Naive thymus-derived CD8-positive, alpha-beta T cell (primary cell): ENCODE results near the gene MLLT6. TPM values are rescaled to one million over a fixed set of nuclear protein-coding genes. Genes with fewer than 3 reads are reported as not detected.
A peak's percentile ranks its signal among the peaks of the same experiment; 100 is the strongest.

Source experiments
- ATAC-seq, 2 donors: fragments of 150-1000 bp; cut with Tn5 transposase in 1 of 2; sonication (Bioruptor Pico), chemical (Tn5 transposase) in 1 of 2; 1 replicate in 1 of 2; 2 replicates in 1 of 2; pipeline ENCODE4 v1.10.0; 2021; ENCODE audit warnings: mild to moderate bottlenecking in 2 of 2, moderate library complexity in 2 of 2
- POLR2A ChIA-PET: fragments of 350-600 bp; sonication (Branson Sonifier 250); formaldehyde crosslinking; loops from one replicate; lab custom pipeline; 2021; ENCODE audit warnings: antibody characterized with exemption; lab: Charles Lee
- DNase-seq, 10 donors: peaks; one replicate each; pipeline versions ENCODE4 v3.0.0 to v3.0.0-alpha.2; 2020 to 2022
- H3K27ac Mint-ChIP-seq, 10 donors: one replicate each; pipeline ENCODE4 v1.8.0; 2020 to 2022; ENCODE audit warnings: mild to moderate bottlenecking in 10 of 10, mixed read lengths in 10 of 10, moderate library complexity in 4 of 10, inconsistent platforms in 1 of 10
- H3K27me3 Mint-ChIP-seq, 5 donors: one replicate each; pipeline ENCODE4 v1.8.0; 2021 to 2022; ENCODE audit warnings: mixed read lengths in 5 of 5
- H3K36me3 Mint-ChIP-seq, 3 donors: one replicate each; pipeline ENCODE4 v1.8.0; 2020 to 2022; ENCODE audit warnings: mixed read lengths in 3 of 3, mild to moderate bottlenecking in 2 of 3, inconsistent platforms in 1 of 3
- H3K4me1 Mint-ChIP-seq, 4 donors: one replicate each; pipeline ENCODE4 v1.8.0; 2021 to 2022; ENCODE audit warnings: mixed read lengths in 4 of 4
- H3K4me3 Mint-ChIP-seq, 10 donors: one replicate each; pipeline ENCODE4 v1.8.0; 2020 to 2022; ENCODE audit warnings: mild to moderate bottlenecking in 10 of 10, mixed read lengths in 10 of 10, moderate library complexity in 6 of 10, inconsistent platforms in 1 of 10
- H3K9me3 Mint-ChIP-seq, 9 donors: one replicate each; pipeline ENCODE4 v1.8.0; 2020 to 2022; ENCODE audit warnings: mixed read lengths in 9 of 9, mild to moderate bottlenecking in 3 of 9, inconsistent platforms in 1 of 9, moderate library complexity in 1 of 9
- polyA plus RNA-seq, 3 donors: library from polyadenylated mRNA; unstranded; fragments of 300-500 nt; fragmentation: Illumina TruSeq; gene quantifications; one replicate each; pipeline ENCODE4 v1.2.3, GENCODE V29; 2021
- total RNA-seq, 8 experiments: library from RNA in 2 of 8; stranded (reverse) in 2 of 8; gene quantifications; one replicate each; pipeline ENCODE4 v1.2.3 and lab custom pipeline; 2021 to 2026

The MLLT6 gene
- total and polyA plus RNA-seq, 5 experiments from 2014 or later, result 5.5 to 489 (median 11.9) TPM

DNA sequence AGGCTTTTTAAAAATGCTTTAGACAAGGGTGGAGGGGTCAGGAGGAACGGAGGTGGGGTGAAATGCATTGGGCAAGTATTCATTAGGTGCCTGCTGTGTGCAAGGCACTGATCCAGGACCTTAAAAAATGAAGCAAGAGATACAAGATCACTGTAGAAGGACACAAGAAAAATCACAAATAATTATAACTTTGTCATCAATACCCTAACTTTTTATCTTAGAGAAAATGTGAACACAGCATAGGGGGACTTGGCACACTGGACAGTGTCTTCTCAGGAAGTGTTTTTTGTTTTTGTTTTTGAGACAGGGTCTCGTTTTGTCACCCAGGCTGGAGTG lies 37.3 kb upstream of the MLLT6 start:
- H3K27ac Mint-ChIP-seq, result no peak overlapping the region
- POLR2A ChIA-PET, result interaction anchor here (0.6 kb wide), 1 partner anchor 34 kb away, joined by 3 read pairs; no protein-coding TSS in a partner anchor
- DNase-seq (no peak), ATAC-seq (no peak)
- peaks cover 36 to 73% (median 56%) of the 10 kb centered on the region in 5 donors for H3K27me3 Mint-ChIP-seq
- no peak overlapping the region for H3K4me3 Mint-ChIP-seq
- H3K9me3 Mint-ChIP-seq, result no peaks in the 10 kb centered on the region
- no peaks in the 10 kb centered on the region for H3K36me3 Mint-ChIP-seq
- H3K4me1 Mint-ChIP-seq, result peaks cover 5 to 18% (median 9%) of the 10 kb centered on the region in 4 donors

- peak in 1 of 10 donors; percentile 16 for DNase-seq
- Mint-ChIP-seq H3K27ac (peak overlapping the region in 1 of 10 donors; percentile 79), H3K4me3 (no peak overlapping the region), H3K4me1 (peaks cover 7 to 24% (median 10%) of the 10 kb centered on the region in 4 donors), H3K27me3 (peaks cover 35 to 67% (median 53%) of the 10 kb centered on the region in 5 donors), H3K36me3 (no peaks in the 10 kb centered on the region), H3K9me3 (no peaks in the 10 kb centered on the region)
- POLR2A ChIA-PET, result no interaction called here
- no peak for ATAC-seq
Observed at GRCh38 chr17:38669520-38669919, 35.6 kb upstream of the MLLT6 start.

DNA sequence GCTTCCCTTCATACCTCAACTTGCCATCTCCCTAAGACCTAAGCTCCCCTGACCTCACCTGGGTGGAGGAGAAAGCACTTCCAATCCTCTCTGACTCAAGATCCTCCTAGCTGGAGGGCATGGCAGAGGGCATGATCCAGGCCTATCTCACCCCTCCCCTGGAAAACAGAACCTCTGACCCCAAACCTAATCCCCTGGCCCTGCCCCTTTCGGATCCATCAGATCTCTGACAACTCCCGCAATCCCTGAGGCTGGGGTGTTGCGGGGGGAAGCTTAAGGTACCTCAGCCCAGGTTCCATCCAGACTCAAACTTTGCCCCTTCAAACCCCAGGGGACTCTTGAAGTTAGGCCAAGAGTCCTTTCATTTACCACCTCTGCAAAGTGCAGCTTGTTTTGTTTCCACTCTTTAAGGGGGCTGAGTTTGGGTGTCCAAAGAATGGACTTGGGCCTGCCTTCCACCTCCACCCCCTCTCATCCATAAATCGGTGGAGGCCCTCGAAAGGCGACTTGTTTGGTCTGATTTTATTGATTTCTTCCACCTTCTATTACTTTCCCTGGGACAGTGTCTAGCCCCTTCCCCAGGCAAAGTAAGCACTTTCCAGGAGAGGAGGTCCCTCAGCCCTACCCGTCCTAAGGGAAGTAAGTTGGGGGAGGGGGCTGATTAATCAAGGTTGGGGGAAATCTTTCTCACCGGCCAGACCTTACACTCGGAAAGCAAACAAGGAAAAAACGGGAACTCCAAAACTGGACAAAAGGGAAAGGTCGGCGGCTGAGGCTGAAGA lies 32.9 kb upstream of the MLLT6 start:
- no peaks in the 10 kb centered on the region for H3K36me3 Mint-ChIP-seq
- ATAC-seq (no peak), DNase-seq (no peak)
- H3K9me3 Mint-ChIP-seq, result no peaks in the 10 kb centered on the region
- peaks cover 33 to 61% (median 53%) of the 10 kb centered on the region in 5 donors for H3K27me3 Mint-ChIP-seq
- H3K4me1 Mint-ChIP-seq, result peaks cover 13 to 36% (median 25%) of the 10 kb centered on the region in 4 donors
- POLR2A ChIA-PET, result no interaction called here
- peak overlapping the region in 2 of 10 donors; percentile 2 to 71 for H3K27ac Mint-ChIP-seq
- H3K4me3 Mint-ChIP-seq, result peak overlapping the region in 5 of 10 donors; percentile 12 to 57 (median 32)

DNA sequence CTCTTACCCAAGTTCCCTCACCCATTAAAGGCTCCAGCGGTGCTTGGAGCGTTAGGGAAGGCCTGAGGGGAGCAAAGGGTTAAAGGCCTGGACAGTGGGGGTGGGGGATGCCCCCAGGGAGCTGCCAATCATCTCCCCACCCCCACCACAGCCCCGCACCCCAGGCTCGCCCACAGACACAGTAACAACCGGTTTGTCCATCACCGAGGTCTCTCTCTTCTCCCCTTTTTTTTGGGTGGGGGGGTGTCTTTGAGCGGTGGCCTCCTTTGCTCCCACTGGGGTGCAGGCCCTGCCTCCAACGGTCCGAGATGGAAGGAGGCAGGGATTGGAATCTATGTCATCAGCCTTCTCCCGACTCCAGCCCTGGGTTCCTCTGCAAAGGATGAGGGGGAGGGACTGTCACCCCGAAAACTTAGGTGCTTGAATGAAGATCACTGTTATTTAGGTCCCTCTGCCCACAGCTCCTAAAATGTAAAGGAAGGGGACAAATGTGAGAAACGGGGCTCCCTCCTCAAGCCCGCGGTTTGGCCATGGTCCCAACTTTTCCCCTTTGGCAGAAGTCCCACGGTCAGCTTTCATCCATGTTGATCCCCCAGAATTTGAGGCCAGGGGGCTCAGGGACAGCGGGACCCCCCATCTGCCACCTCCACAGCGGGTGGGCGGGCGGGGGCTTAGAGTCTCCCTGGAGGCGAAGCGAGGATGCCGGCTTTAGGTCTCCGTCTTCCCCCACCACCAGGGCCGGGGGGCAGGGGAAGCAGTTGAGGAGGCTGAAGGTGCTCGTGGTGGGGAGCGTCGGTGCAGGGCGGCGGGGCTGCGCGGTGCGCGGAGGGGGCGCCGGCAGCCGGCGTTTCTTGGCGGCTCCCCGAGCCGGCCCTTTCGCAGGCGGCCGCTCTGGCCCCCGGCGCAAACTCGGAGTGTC lies 32.0 kb upstream of the MLLT6 start:
- peaks cover 10 to 31% (median 25%) of the 10 kb centered on the region in 4 donors for H3K4me1 Mint-ChIP-seq
- H3K4me3 Mint-ChIP-seq, result peak overlapping the region in 9 of 10 donors; percentile 32 to 75 (median 51)
- H3K27ac Mint-ChIP-seq, result no peak overlapping the region
- no peak for DNase-seq
- ATAC-seq, result no peak
- POLR2A ChIA-PET, result interaction anchor here (5.5 kb wide), 1 partner anchor 31 kb away, joined by 55 read pairs; the partner anchor contains the start of gene MLLT6
- H3K27me3 Mint-ChIP-seq, result peaks cover 29 to 52% (median 47%) of the 10 kb centered on the region in 5 donors
- no peaks in the 10 kb centered on the region for H3K36me3 Mint-ChIP-seq
- H3K9me3 Mint-ChIP-seq, result no peaks in the 10 kb centered on the region

GRCh38 chr17:38673707-38674013 lies 31.4 kb upstream of the MLLT6 start:
- POLR2A ChIA-PET, result interaction anchor here (5.5 kb wide), 1 partner anchor 30 kb away, joined by 55 read pairs; the partner anchor contains the start of gene MLLT6
- Mint-ChIP-seq H3K4me1 (peaks cover 10 to 31% (median 25%) of the 10 kb centered on the region in 4 donors), H3K9me3 (no peaks in the 10 kb centered on the region), H3K36me3 (no peaks in the 10 kb centered on the region), H3K4me3 (peak overlapping the region in 2 of 10 donors; percentile 34 to 65), H3K27ac (no peak overlapping the region), H3K27me3 (peaks cover 24 to 46% (median 41%) of the 10 kb centered on the region in 5 donors)
- DNase-seq (peak in 1 of 10 donors; percentile 15), ATAC-seq (peak; percentile 8 to 19)

GRCh38 chr17:38674014-38674748 lies 30.9 kb upstream of the MLLT6 start:
- peaks cover 10 to 31% (median 25%) of the 10 kb centered on the region in 4 donors for H3K4me1 Mint-ChIP-seq
- DNase-seq (peak in 5 of 10 donors; percentile 19 to 34 (median 32)), ATAC-seq (peak; percentile 27 to 34)
- peaks cover 19 to 40% (median 36%) of the 10 kb centered on the region in 5 donors for H3K27me3 Mint-ChIP-seq
- no peaks in the 10 kb centered on the region for H3K9me3 Mint-ChIP-seq
- peak overlapping the region in 6 of 10 donors; percentile 28 to 65 (median 44) for H3K4me3 Mint-ChIP-seq
- POLR2A ChIA-PET, result interaction anchor here (1.8 to 5.5 kb wide), 3 partner anchors 30 to 57 kb away, joined by 7 to 55 read pairs (median 26); partner anchors contain the start of gene MLLT6
- H3K27ac Mint-ChIP-seq, result no peak overlapping the region
- no peaks in the 10 kb centered on the region for H3K36me3 Mint-ChIP-seq

DNA sequence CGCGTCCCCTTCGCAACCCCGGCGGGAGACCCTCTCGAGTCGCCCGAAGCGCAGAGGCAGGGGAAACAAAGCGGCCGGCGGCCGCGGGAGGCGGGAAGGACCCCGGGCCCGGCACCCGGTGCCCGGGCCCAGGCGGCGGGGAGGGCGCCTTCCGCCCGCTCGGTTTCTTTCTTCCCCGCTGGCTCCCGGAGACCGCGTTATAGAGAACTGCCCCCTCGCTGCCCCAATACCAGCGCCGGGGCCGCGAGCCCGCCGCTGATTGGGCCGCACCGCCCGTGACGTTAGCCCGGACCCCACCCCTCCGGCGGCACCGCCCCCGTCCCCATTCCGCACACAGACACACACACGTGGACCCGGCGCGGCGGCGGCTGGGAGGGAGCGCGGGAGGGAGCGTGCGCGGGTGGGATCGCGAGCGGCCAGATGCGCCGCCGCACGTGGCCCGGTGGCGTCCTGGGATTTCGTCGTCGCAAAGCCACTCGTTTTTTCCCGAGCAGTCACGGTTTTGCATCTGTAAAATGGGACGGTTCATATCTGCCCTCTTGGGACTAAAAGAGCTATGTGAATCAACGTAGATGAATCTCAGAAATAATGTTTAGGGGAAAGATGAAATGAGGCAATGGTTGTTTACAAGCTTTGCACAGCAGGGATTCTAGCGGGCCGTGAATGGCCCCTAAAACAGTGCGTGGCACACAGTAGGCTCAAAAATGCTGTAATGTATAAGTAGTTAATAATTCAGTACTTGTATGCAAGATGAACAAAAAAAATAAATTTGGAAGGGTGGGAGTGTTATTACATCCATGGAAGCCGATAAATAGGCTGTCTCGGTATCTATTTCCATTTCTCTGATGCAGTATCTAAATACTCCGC lies 30.1 kb upstream of the MLLT6 start, which contains the start of gene EPOP:
TSS of gene EPOP (minus strand) at position 209 of the 867 bp plus-strand sequence. CDS start 462 bp downstream, outside the sequence.
- Mint-ChIP-seq H3K36me3 (no peaks in the 10 kb centered on the region), H3K4me3 (peak within 1 kb of the TSS; percentile 63 to 84 (median 70)), H3K27me3 (peaks cover 11 to 32% (median 28%) of the 10 kb centered on the region in 5 donors), H3K27ac (peak within 1 kb of the TSS in 5 of 10 donors; percentile 0 to 64 (median 27)), H3K9me3 (no peaks in the 10 kb centered on the region), H3K4me1 (peaks cover 10 to 31% (median 25%) of the 10 kb centered on the region in 4 donors)
- POLR2A ChIA-PET, result interaction anchor here (1.8 to 5.5 kb wide), 4 partner anchors 29 to 60 kb away, joined by 7 to 55 read pairs (median 28); partner anchors contain the start of gene MLLT6
- ATAC-seq (peak; percentile 85 to 87), DNase-seq (peak; percentile 64 to 88 (median 76))

GRCh38 chr17:38676706-38677504 lies 28.2 kb upstream of the MLLT6 start:
- Mint-ChIP-seq H3K4me3 (peak overlapping the region in 4 of 10 donors; percentile 22 to 58 (median 50)), H3K4me1 (peaks cover 8 to 28% (median 19%) of the 10 kb centered on the region in 4 donors), H3K27me3 (peaks cover 2 to 20% (median 12%) of the 10 kb centered on the region in 5 donors), H3K36me3 (no peaks in the 10 kb centered on the region), H3K9me3 (no peaks in the 10 kb centered on the region), H3K27ac (peak overlapping the region in 2 of 10 donors; percentile 29 to 63)
- peak; percentile 57 to 86 (median 74) for DNase-seq
- peak; percentile 39 to 53 for ATAC-seq
- POLR2A ChIA-PET, result interaction anchor here (0.9 to 5.5 kb wide), 7 partner anchors 20 to 60 kb away, joined by 3 to 55 read pairs (median 5); partner anchors contain the start of gene MLLT6

GRCh38 chr17:38677819-38678218 lies 27.3 kb upstream of the MLLT6 start:
- Mint-ChIP-seq H3K27ac (no peak overlapping the region), H3K4me3 (no peak overlapping the region), H3K4me1 (peaks cover 6 to 21% (median 16%) of the 10 kb centered on the region in 4 donors), H3K27me3 (peaks cover 0 to 13% (median 4%) of the 10 kb centered on the region in 5 donors), H3K9me3 (no peaks in the 10 kb centered on the region), H3K36me3 (no peaks in the 10 kb centered on the region)
- ATAC-seq (no peak), DNase-seq (no peak)
- POLR2A ChIA-PET, result interaction anchor here (0.6 to 5.5 kb wide), 7 partner anchors 19 to 692 kb away, joined by 3 to 55 read pairs (median 4); partner anchors contain the start of gene MLLT6

GRCh38 chr17:38681096-38681495 lies 24.0 kb upstream of the MLLT6 start:
- Mint-ChIP-seq H3K36me3 (no peaks in the 10 kb centered on the region), H3K4me3 (no peak overlapping the region), H3K9me3 (no peaks in the 10 kb centered on the region), H3K4me1 (peaks cover 1 to 8% (median 6%) of the 10 kb centered on the region in 4 donors), H3K27me3 (peaks cover 0 to 8% (median 6%) of the 10 kb centered on the region in 5 donors), H3K27ac (peak overlapping the region in 1 of 10 donors; percentile 15)
- ATAC-seq (no peak), DNase-seq (no peak)
- POLR2A ChIA-PET, result interaction anchor here (0.7 kb wide), 1 partner anchor 70 kb away, joined by 3 read pairs; no protein-coding TSS in a partner anchor
